ENCODE results near the gene WHAMM. TPM values are rescaled to one million over a fixed set of nuclear protein-coding genes. Genes with fewer than 3 reads are reported as not detected.
A peak's percentile ranks its signal among the peaks of the same experiment; 100 is the strongest.

Gene WHAMM
- total and polyA plus RNA-seq, 4 donors, result 4.2 to 10.4 (median 6.6) TPM

DNA sequence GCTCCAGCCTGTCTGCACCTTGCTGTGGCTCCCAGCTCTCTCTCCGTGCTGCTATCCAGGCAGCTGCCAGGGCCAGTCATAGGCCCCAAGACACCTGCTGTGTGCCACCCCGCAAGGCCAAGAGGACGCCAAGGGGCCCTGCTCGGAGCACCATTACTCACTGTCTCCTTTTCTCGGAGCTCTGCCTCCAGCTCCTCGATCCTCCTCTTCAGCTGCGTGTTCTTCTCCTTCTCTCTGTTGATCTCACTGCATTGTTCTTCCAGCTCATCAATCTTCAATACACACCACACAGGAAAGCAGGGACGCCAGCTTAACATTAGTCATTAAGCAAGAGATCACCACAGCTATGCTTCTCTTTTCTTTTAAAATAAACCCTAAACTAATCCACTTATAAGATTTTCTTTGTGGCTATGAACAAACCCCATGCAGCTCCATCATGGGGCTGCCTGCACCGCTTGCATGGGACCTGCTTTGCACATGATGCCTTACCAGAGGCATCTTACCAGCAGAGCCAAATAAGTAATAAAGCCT lies 42.6 kb downstream of the WHAMM start:
- no peak overlapping the region for H3K4me3 ChIP-seq
- no peak overlapping the region for H3K27ac ChIP-seq (ENCODE audit: low read depth in 1 of 2, low read length in 1 of 2)
- no peaks in the 10 kb centered on the region for H3K9me3 ChIP-seq (ENCODE audit: control insufficient read depth in 4 of 4, insufficient read depth in 3 of 4, low read length in 3 of 4)
- H3K27me3 ChIP-seq (ENCODE audit: control insufficient read depth in 3 of 3, insufficient read depth in 3 of 3, low read length in 2 of 3), result no peaks in the 10 kb centered on the region
- 79 to 80% methylated on average over 9 of the region's 9 CpGs for WGBS, 2 donors
- no peak overlapping the region for H3K9ac ChIP-seq (ENCODE audit: insufficient read depth in 1 of 2, low read length in 2 of 2)
- H3K36me3 ChIP-seq (ENCODE audit: control insufficient read depth in 4 of 4, insufficient read depth in 4 of 4, low read length in 4 of 4), result peaks cover 0 to 2% (median 0%) of the 10 kb centered on the region in 4 donors
- ATAC-seq (ENCODE audit: insufficient read depth, low FRiP score), result no peak
- no peak for TF ChIP-seq CTCF (IDR thresholded peaks at IDR 0.05; ENCODE audit: control extremely low read depth, extremely low read depth)
- peaks cover 0 to 14% (median 0%) of the 10 kb centered on the region in 5 donors for H3K4me1 ChIP-seq (ENCODE audit: control insufficient read depth in 5 of 5, insufficient read depth in 5 of 5, low read length in 5 of 5)
- no peak for DNase-seq

- Histone ChIP-seq H3K4me3 (no peak overlapping the region), H3K9ac (ENCODE audit: insufficient read depth in 1 of 2, low read length in 2 of 2) (no peak overlapping the region), H3K4me1 (ENCODE audit: control insufficient read depth in 5 of 5, insufficient read depth in 5 of 5, low read length in 5 of 5) (peaks cover 0 to 14% (median 0%) of the 10 kb centered on the region in 5 donors), H3K27ac (ENCODE audit: low read depth in 1 of 2, low read length in 1 of 2) (no peak overlapping the region), H3K27me3 (ENCODE audit: control insufficient read depth in 3 of 3, insufficient read depth in 3 of 3, low read length in 2 of 3) (no peaks in the 10 kb centered on the region), H3K36me3 (ENCODE audit: control insufficient read depth in 4 of 4, insufficient read depth in 4 of 4, low read length in 4 of 4) (peaks cover 0 to 2% (median 0%) of the 10 kb centered on the region in 4 donors), H3K9me3 (ENCODE audit: control insufficient read depth in 4 of 4, insufficient read depth in 3 of 4, low read length in 3 of 4) (no peaks in the 10 kb centered on the region)
- no peak for TF ChIP-seq CTCF (IDR thresholded peaks at IDR 0.05; ENCODE audit: control extremely low read depth, extremely low read depth)
- peak in 2 of 3 donors; percentile 28 to 30 for DNase-seq
- 41 to 56% methylated on average over 16 of the region's 16 CpGs for whole genome bisulfite sequencing, 2 donors
- ATAC-seq (ENCODE audit: insufficient read depth, low FRiP score), result no peak
Measured at GRCh38 chr15:82852941-82853561, 43.6 kb downstream of the WHAMM start.

DNA sequence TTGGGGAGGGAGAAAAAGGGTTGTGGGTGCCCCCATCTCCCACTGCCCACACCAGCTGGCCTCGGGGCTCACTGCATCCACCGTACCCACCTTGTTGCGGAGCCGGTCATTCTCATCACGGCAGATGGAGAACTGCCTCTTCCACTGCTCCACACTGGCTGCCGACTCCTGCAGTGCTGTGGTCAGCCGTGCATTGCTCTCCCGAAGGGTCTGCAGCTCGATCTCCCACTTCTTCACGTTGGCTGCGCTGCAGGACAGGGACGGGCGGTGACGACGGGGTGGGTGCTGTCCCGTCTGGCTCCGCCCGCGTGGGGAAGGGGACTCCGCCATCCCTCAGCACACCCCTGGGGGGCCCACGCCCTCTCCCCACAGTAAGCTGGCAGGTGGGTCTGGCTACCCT lies 45.1 kb downstream of the WHAMM start:
- no peak for ATAC-seq (ENCODE audit: insufficient read depth, low FRiP score)
- Histone ChIP-seq H3K9ac (ENCODE audit: insufficient read depth in 1 of 2, low read length in 2 of 2) (no peak overlapping the region), H3K27ac (ENCODE audit: low read depth in 1 of 2, low read length in 1 of 2) (no peak overlapping the region), H3K9me3 (ENCODE audit: control insufficient read depth in 4 of 4, insufficient read depth in 3 of 4, low read length in 3 of 4) (no peaks in the 10 kb centered on the region), H3K4me3 (no peak overlapping the region), H3K4me1 (ENCODE audit: control insufficient read depth in 5 of 5, insufficient read depth in 5 of 5, low read length in 5 of 5) (peaks cover 0 to 7% (median 0%) of the 10 kb centered on the region in 5 donors), H3K27me3 (ENCODE audit: control insufficient read depth in 3 of 3, insufficient read depth in 3 of 3, low read length in 2 of 3) (no peaks in the 10 kb centered on the region), H3K36me3 (ENCODE audit: control insufficient read depth in 4 of 4, insufficient read depth in 4 of 4, low read length in 4 of 4) (peaks cover 0 to 2% (median 0%) of the 10 kb centered on the region in 4 donors)
- TF ChIP-seq CTCF (IDR thresholded peaks at IDR 0.05; ENCODE audit: control extremely low read depth, extremely low read depth), result no peak
- DNase-seq, result no peak
- WGBS, 2 donors, result 94 to 95% methylated on average over 21 of the region's 21 CpGs
